ENCODE results near the gene EYA2.
A peak's percentile ranks its signal among the peaks of the same experiment; 100 is the strongest.
"Not testable (repeated sequence)": the region's sequence is repeated elsewhere in the genome, so short reads cannot be mapped to it uniquely, and the experiment has no call there.

Gene EYA2

DNA sequence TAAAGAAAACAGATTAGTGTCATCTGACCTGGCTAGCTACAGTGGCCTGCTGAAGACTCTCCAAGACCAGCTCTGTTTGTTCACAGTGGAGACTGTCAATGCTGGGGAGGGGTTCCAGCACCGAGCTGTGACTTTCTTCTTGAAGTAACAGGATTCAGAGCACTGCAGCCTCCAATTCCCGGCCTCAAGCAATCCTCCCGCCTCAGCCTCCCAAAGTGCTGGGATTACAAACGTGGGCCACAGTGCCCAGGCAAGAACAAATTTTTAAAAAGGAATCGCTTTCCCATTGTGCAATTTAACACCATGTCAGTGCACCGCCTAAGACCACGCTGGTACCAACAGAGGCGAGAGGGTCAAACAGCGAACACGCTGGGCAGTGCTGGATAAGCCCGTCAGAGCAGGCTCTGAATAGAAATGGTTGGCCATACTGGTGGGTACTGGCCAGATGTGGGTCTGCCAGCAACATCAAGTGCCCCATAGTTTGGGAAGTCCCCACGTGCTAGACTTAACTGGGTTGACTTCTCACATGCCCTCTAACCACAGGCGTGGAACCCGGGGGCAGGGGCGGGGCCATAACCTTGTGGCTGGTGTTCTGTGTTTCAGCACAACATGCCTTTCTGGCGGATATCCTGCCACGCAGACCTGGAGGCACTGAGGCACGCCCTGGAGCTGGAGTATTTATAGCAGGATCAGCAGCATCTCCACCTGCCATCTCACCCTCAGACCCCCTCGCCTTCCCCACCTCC, 293.0 kb downstream of the EYA2 start:
- DNase-seq = no peak

DNA sequence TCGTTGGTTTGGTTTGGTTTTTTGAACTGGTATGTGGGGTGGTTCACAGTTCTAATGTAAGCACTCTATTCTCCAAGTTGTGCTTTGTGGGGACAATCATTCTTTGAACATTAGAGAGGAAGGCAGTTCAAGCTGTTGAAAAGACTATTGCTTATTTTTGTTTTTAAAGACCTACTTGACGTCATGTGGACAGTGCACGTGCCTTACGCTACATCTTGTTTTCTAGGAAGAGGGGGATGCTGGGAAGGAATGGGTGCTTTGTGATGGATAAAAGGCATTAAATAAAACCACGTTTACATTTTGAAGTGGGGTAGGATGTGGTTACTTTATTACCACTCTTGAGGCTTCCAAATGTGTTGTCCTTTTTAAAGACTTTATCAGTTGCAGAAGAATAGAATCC, 293.9 kb downstream of the EYA2 start:
- no peak for DNase-seq

DNA sequence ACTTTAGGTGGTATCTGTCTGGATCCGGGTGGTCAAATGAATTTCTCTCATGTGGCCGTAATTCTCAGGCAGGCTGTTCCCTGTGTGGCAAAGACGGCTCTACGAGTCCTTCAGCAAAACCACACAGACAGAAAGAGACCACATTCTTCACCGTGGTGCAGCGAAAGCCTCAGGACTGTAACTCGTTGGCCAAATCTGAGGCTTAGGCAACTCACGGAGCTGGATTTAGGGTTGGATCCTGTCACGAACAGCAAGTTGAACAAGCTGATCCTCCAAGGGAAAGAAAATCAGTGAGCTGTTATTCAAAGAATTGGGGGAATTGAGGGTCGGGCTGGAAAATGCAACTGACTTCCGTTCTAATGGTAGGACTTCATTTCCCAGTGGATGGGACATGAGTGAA, 294.4 kb downstream of the EYA2 start:
- DNase-seq = no peak

DNA sequence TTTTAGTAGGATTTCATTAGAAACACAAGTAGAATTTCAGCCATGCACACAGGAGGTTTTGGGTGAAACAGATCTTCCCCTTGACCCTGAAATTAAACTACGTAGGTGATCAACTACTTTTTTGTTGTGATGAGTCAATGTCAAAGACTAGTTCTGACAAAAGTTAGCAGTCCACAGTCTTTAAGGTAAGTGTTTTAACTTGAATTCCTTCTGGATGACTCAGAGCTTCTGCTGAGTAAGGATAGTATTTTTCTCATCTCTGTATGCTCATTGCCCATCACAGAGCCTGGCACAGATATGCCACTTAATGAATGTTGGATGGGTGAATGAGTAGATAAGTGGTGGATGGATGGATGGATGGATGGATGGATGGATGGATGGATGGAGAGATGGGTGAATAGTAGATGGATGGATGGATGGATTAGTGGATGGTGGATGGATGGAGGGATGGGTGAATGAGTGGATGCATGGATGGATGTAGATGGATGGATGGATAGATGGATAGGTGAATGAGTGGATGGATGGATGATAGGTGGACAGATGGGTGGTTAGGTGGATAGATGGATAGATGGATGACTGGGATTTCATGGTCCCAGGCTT, 296.5 kb downstream of the EYA2 start:
- peak; percentile 16 for DNase-seq

DNA sequence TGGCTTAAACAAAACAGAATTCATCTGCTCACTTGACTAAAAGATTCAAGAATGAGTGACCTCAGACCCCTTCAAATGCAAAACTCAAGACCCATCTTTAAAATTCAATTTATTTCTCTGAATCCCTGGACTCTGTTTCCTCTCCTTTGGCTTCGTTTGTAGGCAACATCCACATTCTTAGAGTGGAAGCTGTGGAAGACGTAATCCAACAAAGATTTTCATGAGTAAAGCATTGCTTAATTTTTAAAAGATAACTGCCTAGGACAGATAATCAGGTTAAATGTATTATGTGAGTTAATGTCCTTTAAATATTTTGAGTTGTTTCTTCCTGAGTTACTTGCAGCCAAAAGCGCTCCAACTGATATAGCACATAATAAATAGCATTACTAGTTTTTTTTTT, 297.3 kb downstream of the EYA2 start:
- no peak for DNase-seq

DNA sequence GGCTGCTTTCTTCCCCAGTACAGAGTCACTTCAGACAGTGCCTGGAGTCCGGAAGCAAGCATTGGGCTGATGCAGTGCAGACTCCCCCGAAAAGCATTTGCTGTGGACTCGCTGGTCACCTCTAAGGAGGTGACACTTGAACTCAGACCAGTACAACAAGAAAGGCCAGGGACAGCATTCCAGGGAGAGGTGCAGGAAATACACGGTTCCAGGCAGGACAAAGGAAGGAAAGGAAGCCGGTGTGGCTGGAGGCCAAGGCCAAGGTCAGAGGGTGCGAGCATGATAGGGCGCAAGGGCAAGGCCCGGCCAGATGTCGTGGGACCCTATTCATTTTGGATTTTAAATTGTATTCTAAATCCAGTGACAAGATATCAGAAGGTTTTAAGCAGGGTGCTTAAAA, 300.9 kb downstream of the EYA2 start:
- DNase-seq = no peak

DNA sequence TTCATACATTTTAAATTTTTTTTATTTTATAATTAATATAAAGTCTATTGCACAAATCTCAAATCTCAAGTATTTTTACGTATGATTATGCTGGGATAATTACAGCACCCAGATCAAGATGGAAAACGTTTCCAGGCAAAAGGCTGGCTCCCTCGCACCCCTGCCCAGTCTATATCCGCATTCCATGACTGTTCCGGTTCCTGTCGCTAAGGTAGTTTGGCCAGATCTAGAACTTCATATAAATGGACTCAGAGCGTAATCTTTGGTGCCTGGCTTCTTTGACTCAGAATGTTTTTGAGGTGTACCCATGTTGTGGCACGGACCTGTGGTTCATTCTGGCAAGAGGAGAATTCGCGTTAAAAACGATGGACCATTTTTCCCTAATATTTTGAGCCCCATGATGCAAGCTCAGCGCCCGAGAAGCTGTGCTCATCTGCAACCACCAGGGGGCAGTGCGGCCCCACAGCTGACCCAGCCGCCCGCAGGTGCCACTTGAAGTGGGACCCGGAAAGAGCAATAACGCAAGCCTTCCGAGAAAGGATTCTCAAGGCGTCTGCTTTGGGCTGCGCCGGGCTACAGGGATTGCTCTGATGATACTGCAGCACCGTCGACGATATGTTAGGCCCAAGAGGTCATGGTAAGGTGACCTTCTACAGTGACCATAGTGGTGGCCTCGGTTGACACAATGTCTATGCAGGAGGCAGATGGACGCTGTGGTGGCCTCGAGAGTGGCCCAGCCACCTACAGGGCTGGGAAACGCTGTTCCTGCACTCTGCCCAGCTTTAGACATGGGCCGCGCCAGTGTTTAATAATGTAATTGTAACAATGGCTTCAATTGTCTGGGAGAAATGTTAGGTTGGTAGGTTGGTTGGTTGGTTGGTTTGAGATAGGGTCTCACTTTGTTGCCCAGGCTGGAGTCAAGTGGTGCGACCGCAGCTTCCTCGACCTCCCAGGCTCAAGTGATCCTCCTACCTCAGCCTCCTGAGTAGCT, 301.7 kb downstream of the EYA2 start:
- peak; percentile 53 for DNase-seq

DNA sequence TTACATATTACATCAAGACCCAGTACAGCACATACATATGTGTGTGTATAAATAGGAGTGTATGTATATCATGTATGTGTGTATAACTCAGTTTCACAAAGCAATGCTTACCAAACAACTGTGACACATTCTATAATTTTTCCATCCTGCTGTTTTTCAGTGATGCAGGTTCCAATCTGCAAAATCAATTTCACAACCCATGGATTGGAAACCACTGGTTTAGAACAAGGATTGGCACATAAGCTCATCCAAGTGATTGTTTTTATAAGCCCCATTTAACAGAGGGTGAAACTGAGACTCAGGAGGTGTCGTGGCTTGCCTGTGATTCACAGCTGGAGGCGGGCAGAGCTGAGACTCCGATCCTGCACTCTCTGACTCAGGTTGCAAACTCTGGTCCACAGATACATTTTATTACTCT, 303.6 kb downstream of the EYA2 start:
- DNase-seq = no peak

DNA sequence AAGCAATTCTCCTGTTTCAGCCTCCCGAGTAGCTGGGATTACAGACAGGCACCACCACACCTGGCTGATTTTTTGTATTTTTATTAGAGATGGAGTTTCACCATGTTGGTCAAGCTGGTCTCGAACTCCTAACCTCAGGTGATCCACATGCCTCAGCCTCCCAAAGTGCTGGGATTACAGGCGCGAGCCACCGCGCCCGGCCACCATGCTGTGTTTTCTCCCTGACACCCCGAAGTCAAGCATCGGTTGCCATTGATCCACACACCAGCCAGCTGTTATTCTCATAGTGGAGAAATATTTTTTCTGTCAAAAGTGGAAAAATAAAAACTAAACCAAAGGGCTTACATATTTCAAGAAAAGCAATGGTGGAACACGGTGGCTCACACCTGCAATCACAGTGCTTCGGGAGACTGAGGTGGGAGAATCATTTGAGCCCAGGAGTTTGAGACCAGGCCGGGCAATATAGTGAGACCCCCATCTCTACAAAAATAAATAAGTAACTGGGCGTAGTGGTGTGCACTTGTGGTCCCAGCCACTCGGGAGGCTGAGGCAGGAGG, 304.4 kb downstream of the EYA2 start:
- DNase-seq = no peak

DNA sequence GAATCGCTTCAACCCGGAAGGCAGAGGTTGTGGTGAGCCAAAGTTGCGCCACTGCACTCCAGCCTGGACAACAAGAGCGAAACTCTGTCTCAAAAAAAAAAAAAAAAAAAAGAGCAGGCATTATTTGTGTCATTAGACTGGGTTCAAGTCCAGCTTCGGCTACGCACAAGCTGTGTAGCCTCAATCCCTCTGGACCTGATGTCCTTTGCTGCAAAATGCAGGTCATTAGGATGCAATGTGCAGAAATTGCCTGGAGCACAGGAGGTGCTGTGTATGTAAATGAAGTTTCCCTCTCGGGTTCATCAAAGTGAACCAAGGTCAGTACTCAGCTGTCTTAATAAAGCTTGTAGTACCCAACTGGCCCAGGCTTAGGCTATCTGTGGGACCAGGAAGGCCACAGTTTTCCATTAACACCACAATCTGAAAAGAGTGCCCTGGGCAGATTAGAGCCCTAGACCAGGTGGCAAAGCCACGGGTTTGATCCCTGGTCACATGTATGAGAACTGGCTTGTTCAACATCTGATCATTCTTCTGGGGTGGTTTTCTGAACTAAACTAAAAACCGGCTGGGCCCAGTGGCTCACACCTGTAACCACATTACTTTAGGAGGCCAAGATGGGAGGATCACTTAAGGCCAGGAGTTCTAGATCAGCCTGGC, 306.6 kb downstream of the EYA2 start:
- DNase-seq = no peak

DNA sequence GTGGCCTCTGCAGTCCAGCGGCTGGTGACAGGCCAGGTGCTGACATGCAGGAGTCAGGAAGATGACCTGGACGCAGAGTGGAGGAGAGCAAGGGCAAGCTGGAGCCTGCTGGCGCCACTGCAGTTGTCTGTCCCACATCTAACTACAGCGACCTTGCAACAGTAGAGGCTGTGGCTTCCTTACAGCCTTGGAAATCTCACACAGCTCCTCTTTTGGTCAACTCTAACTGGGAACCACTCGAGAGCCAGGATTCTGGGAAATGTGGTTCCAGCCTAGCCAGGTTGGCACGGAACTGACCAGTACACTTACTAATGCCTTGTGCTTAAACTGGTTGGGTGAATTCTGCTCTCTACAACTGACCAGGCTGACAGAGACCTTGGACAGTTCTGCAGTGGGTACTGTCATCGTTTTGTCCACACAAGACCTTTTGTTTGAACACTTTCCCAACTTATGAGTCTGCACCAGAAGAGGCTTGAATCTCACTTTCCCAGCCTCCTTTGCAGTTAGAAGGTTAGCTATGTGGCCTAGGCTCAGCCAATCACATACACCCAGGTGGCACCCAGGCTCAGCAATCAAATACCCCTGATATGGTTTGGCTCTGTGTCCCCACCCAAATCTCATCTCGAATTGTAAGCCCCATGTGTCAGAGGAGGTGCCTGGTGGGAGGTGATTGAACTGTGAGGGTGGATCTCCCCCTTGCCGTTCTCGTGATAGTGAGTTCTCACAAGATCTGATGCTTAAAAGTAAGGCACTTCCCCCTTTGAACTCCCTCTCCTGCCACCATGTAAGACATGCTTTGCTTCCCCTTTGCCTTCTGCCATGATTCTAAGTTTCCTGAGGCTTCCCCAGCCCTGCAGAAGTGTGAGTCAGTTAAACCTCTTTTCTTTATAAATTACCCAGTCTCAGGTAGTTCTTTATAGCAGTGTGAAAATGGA, 308.4 kb downstream of the EYA2 start:
- DNase-seq = no peak

DNA sequence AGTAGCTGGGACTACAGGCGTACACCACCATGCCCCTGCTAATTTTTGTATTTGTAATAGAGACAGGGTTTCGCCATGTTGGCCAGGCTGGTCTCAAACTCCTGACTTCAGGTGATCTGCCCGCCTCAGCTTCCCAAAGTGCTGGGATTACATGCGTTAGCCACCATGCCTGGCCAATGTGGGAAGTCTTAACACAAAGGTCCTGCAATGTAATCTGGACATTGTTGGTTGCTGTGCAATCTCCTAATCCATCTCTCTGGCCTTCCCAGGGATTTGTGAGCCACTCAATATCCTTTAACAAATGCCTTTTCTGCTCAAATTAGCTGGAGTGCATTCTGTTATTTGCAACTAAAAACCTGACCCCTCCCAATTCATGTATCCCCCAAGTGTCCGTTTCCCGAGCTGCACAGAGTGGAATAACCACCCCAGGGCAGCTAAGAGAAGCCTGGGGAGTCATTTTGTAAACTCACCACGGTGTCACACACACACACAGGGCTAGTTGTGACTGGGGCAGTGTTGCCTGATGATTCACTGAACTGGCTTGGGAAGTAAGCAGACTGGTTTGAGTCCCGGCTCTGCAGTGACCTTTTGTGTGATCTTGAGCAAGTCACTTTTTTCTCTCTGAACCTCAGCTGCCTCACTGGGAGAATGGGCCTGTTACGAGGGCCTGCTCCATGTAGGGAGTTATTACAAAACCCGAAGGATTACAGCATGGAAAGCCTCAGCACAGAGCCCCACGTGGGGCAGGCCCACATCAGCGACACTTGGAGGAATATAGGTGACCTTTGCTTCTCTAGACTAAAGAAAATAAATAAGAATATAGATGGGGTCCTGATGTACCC, 309.6 kb downstream of the EYA2 start:
- peak; percentile 61 for DNase-seq

DNA sequence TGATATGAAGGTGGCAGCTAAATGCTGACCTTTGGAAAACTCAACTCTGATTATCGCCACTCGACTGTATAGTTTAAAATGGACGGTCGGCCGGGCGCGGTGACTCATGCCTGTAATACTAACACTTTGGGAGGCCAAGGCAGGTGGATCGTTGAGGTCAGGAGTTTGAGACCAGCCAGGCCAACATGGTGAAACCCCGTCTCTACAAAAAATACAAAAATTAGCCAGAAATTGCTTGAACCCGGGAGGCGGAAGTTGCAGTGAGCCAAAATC, 310.1 kb downstream of the EYA2 start:
- DNase-seq = not testable (repeated sequence)

DNA sequence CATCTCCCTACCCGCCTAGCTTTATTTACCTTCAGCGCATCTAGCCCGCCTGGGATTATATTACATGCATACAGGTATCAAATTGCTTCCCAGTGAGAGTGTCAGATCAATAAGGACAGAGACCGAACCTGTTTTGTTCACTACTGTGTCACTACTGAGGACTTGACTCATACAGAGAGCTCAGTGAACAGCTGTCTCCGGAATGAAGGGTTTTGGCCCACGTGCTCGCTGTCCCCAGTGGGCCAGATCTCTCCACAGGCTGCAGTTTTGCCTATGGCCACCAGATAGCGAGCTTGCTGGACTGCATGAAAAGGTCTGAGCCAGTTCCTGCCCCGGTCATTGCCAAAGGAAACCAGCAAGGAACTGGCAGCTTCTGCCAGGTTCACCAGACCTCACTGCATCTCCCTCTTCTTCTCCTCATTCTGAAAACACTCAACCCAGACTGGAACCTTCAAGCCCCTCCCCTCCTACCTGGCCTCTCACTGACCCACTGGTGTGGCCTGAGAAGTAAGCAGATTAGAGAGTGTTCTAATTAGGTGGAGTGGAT, 311.0 kb downstream of the EYA2 start:
- peak; percentile 81 for DNase-seq

DNA sequence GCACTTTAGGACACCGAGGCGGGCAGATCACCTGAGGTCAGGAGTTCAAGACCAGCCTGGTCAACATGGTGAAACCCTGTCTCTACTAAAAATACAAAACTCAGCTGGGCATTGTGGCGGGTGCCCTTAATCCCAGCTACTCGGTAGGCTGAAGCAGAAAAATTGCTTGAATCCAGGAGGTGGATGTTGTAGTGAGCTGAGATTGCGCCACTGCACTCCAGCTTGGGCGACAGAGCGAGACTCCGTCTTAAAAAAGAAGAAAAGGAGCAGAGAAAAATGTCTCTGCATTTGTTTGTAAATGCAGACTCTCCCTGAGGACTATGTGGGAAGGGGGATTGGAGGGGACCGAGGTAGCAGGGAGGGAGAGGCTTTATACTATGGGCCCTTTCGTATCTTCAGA, 311.9 kb downstream of the EYA2 start:
- DNase-seq = not testable (repeated sequence)

DNA sequence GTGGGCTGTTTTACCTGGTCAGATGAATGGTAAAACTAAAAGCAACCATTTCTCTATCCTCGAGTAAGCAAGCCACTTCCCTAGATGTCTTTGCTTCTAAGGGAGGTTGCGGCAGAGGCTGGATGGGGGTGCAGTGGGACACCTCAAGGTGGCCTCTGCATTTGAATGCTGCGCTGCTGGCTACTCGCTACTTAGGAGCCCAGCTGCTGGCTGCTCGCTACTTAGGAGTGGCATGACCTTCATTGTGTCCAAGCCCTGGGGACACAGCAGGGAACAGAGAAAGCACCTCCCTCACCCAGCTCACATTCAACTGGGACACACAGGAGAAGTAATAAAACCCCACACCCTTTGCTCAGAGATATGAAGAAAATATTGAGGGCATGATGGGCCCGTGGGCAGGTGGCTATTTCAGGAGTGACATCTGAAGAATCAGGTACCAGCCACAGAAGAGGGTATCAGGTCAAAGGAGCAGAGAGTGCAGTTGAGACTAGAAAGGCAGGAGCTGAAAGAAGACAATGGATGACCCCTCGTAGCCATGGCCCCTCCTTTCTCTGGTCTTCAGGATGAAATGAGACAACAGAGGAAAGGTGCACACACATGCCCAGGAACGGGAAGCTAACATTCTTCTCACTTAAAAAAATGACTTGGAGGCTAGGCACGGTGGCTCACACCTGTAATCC, 312.5 kb downstream of the EYA2 start:
- no peak for DNase-seq

DNA sequence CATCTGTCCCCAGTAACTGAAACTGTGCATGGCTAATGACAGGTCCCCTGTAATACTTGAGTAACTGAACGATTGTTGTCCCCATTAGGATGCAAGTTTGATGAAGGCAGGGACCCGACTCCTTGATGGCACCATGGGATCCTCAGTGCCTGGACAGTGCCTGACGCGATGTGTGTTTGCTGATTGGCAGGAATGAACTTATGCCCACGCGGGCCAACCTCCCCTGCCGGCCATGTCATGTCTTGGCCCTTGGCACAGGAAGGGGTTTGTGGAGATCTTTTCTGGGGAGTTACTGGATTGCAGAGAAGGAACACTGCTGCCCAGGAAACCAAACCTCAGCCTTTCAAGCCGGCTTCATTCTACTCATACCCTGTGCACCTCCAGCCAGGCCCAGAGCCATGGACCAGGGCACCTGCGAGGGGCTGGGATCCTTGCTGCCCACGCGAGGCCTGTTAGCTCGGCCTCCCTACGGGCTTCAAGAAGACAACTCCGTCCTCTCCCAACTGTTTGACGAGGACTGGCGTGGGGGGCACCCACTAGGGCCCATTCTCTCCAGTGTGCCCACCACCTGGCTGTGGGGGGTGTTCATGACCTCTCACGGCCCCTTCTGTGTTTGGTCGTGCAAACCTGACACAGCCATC, 314.0 kb downstream of the EYA2 start:
- DNase-seq = no peak

DNA sequence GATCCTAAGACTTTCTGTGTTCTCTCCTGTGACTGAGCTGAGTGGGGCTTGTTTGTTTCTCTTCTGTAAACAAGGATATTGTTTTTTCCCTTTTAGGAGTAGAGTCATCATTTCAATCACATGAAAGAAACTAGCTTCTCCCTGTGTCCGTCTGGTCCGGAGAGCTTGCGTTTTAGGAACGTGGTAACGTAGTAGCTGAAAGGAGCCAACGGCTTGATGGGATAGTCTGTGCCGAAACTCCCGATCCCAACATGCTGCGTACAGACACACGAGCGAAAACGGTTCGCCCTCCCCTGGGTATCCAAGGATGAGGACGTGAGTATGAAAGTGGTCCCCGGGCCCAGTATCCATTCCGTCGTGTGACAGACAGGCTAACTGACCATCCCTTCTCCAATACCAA, 315.3 kb downstream of the EYA2 start:
- DNase-seq = no peak

DNA sequence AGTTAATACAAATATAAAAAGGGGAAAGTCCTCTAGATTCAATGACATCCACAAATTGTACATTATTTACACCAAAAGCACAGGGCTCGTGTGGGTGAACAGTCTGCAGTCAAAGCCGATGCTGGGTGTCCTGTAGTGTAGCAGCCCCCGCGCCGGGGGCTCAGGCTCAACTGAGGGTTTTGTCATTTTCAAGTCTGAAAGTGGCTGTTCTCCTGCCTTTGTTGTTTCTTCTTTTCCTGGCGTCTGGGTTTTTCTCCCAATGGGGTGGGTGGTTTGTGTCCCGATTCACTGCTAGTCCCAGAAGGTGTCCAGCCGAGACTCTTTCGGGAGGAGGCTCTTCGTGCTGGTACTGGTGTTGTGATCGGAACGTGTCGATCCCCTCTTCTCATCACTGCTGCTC, 315.8 kb downstream of the EYA2 start:
- DNase-seq = no peak

Data from HCEC 1CT (cell line).